Caco-2 (cell line): ENCODE measurements around the gene DACH2. TPM values are rescaled to one million over a fixed set of nuclear protein-coding genes. Genes with fewer than 3 reads are reported as not detected.
A peak's percentile ranks its signal among the peaks of the same experiment; 100 is the strongest.

Experiments
- BruUV-seq: library from RNA; stranded (reverse); fragments of 400-500 nt; replicated peaks from 2 replicates; lab custom pipeline; 2021; lab: Mats Ljungman, UMichigan
- CTCF ChIA-PET: fragments of 300-600 bp; sonication (Branson Sonifier 250); formaldehyde crosslinking; loops from one replicate; lab custom pipeline; 2022; ENCODE audit warnings: antibody characterized with exemption; lab: Charles Lee
- POLR2A ChIA-PET: fragments of 300-600 bp; sonication (Branson Sonifier 250); formaldehyde crosslinking; loops from one replicate; lab custom pipeline; 2022; ENCODE audit warnings: antibody characterized with exemption; lab: Charles Lee
- DNase-seq, 2 experiments: peaks; one replicate each; pipeline versions ENCODE4 v3.0.0 to v3.0.0-alpha.2; 2020 to 2022
- H3K27me3 ChIP-seq: replicated peaks from 2 replicates; pipeline ENCODE4 v1.6.0; 2011; ENCODE audit warnings: low read length; ENCODE audit not compliant: control insufficient read depth, insufficient read depth
- H3K36me3 ChIP-seq: 2 replicates; pipeline ENCODE4 v1.5.1; 2011; ENCODE audit warnings: low read length; ENCODE audit not compliant: control insufficient read depth, insufficient read depth
- H3K4me1 ChIP-seq: fragments of 250-450 bp; sonication (Bioruptor Pico); 2 replicates; pipeline ENCODE4 v1.5.1; 2020; ENCODE audit warnings: mild to moderate bottlenecking
- H3K4me3 ChIP-seq: 2 replicates; pipeline ENCODE4 v1.5.1; 2011; ENCODE audit warnings: low read depth, mild to moderate bottlenecking, control low read depth, low read length
- H3K9me3 ChIP-seq: fragments of 250-450 bp; sonication (Bioruptor Pico); 2 replicates; pipeline ENCODE4 v1.5.1; 2020; ENCODE audit warnings: mild to moderate bottlenecking, moderate library complexity
- H3K27ac Mint-ChIP-seq: one replicate; pipeline ENCODE4 v1.8.0; 2022; ENCODE audit warnings: mixed read lengths; ENCODE audit not compliant: unreplicated experiment
- H3K27me3 Mint-ChIP-seq: one replicate; pipeline ENCODE4 v1.8.0; 2022; ENCODE audit warnings: mixed read lengths; ENCODE audit not compliant: insufficient read depth, unreplicated experiment
- H3K36me3 Mint-ChIP-seq: one replicate; pipeline ENCODE4 v1.8.0; 2022; ENCODE audit warnings: mild to moderate bottlenecking, mixed read lengths; ENCODE audit not compliant: insufficient read depth, unreplicated experiment
- H3K4me1 Mint-ChIP-seq: one replicate; pipeline ENCODE4 v1.8.0; 2022; ENCODE audit warnings: low read depth, mixed read lengths; ENCODE audit not compliant: unreplicated experiment
- H3K4me3 Mint-ChIP-seq: one replicate; pipeline ENCODE4 v1.8.0; 2022; ENCODE audit warnings: mild to moderate bottlenecking, moderate library complexity, mixed read lengths; ENCODE audit not compliant: unreplicated experiment
- H3K9me3 Mint-ChIP-seq: one replicate; pipeline ENCODE4 v1.8.0; 2022; ENCODE audit warnings: mixed read lengths; ENCODE audit not compliant: unreplicated experiment
- intact Hi-C: fragments of 100-400 bp; cut with micrococcal nuclease; formaldehyde crosslinking; loops from one replicate; pipeline ENCODE4 v1.10.0; 2022; ENCODE audit not compliant: unreplicated experiment
- total RNA-seq: library from RNA; stranded (reverse); gene quantifications from 2 replicates; pipeline ENCODE4 v1.2.3, GENCODE V29; 2022
- TF ChIP-seq, protein P1 (sequence below), 2 experiments: fragments of 200-600 bp in 1 of 2; IDR thresholded peaks; 1 replicate in 1 of 2; 2 replicates in 1 of 2; pipeline versions ENCODE4 v1.5.1 to v1.8.0; 2011 to 2022; ENCODE audit warnings: antibody characterized with exemption in 1 of 2, control low read depth in 1 of 2, inconsistent platforms in 1 of 2, low read depth in 1 of 2, low read length in 1 of 2, mild to moderate bottlenecking in 1 of 2, moderate library complexity in 1 of 2; ENCODE audit not compliant: insufficient read depth in 1 of 2, severe bottlenecking in 1 of 2, unreplicated experiment in 1 of 2

The DACH2 gene
- total RNA-seq, 1 experiment from 2014 or later, result not detected

GRCh38 chrX:86349115-86349514, 200.9 kb downstream of the DACH2 start:
- Mint-ChIP-seq H3K27me3 (no peaks in the 10 kb centered on the region), H3K36me3 (no peaks in the 10 kb centered on the region), H3K9me3 (no peaks in the 10 kb centered on the region), H3K4me3 (no peak overlapping the region), H3K27ac (no peak overlapping the region), H3K4me1 (no peaks in the 10 kb centered on the region)
- intact Hi-C loops, result no loop called here
- DNase-seq, result no peak
- CTCF ChIA-PET, result no interaction called here
- BruUV-seq, result no TSS peak
- H3K4me3 ChIP-seq, result no peak overlapping the region
- H3K4me1 ChIP-seq, result no peaks in the 10 kb centered on the region
- no peaks in the 10 kb centered on the region for H3K9me3 ChIP-seq
- H3K36me3 ChIP-seq, result no peaks in the 10 kb centered on the region
- TF ChIP-seq, protein P1, sequence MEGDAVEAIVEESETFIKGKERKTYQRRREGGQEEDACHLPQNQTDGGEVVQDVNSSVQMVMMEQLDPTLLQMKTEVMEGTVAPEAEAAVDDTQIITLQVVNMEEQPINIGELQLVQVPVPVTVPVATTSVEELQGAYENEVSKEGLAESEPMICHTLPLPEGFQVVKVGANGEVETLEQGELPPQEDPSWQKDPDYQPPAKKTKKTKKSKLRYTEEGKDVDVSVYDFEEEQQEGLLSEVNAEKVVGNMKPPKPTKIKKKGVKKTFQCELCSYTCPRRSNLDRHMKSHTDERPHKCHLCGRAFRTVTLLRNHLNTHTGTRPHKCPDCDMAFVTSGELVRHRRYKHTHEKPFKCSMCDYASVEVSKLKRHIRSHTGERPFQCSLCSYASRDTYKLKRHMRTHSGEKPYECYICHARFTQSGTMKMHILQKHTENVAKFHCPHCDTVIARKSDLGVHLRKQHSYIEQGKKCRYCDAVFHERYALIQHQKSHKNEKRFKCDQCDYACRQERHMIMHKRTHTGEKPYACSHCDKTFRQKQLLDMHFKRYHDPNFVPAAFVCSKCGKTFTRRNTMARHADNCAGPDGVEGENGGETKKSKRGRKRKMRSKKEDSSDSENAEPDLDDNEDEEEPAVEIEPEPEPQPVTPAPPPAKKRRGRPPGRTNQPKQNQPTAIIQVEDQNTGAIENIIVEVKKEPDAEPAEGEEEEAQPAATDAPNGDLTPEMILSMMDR (IDR thresholded peaks at IDR 0.05; ENCODE audit: insufficient read depth in 1 of 2, low read depth in 1 of 2, low read length in 1 of 2, severe bottlenecking in 1 of 2, unreplicated experiment in 1 of 2), result no peak
- POLR2A ChIA-PET, result no interaction called here
- no peaks in the 10 kb centered on the region for H3K27me3 ChIP-seq

GRCh38 chrX:86369847-86370630, 221.8 kb downstream of the DACH2 start:
- intact Hi-C loops, result no loop called here
- BruUV-seq, result no TSS peak

DNA sequence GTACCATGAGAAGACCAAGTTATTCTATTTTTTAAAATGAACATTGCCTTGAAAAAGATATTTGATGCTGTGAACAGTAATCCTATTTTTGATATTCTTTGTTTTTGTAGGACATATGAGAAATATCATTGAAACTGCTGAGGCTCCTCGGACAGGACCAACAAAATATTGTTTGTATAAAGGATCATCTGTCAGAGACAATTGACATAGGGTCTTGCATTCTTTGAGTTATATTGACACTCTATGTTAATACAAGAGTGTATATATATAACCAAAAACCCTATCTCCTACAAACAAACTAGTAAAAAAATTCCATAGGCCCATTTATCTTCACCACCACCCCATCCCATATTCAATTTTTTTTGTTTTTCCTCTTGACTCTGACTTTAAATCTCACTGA, 222.7 kb downstream of the DACH2 start:
- Mint-ChIP-seq H3K27me3 (no peaks in the 10 kb centered on the region), H3K4me3 (no peak overlapping the region), H3K36me3 (no peaks in the 10 kb centered on the region), H3K4me1 (no peaks in the 10 kb centered on the region), H3K27ac (no peak overlapping the region), H3K9me3 (no peaks in the 10 kb centered on the region)
- no TSS peak for BruUV-seq
- Histone ChIP-seq H3K4me1 (no peaks in the 10 kb centered on the region), H3K4me3 (no peak overlapping the region), H3K27me3 (no peaks in the 10 kb centered on the region), H3K36me3 (no peaks in the 10 kb centered on the region), H3K9me3 (no peaks in the 10 kb centered on the region)
- TF ChIP-seq, protein P1 (IDR thresholded peaks at IDR 0.05; ENCODE audit: insufficient read depth in 1 of 2, low read depth in 1 of 2, low read length in 1 of 2, severe bottlenecking in 1 of 2, unreplicated experiment in 1 of 2), result no peak
- DNase-seq, result no peak
- ChIA-PET CTCF (no interaction called here), POLR2A (no interaction called here)
- intact Hi-C loops, result no loop called here

More at GRCh38 chrX:86369847-86370630, 221.8 kb downstream of the DACH2 start:
- Histone ChIP-seq H3K36me3 (no peaks in the 10 kb centered on the region), H3K27me3 (no peaks in the 10 kb centered on the region), H3K4me1 (no peaks in the 10 kb centered on the region), H3K9me3 (no peaks in the 10 kb centered on the region), H3K4me3 (no peak overlapping the region)
- no peaks in the 10 kb centered on the region for H3K36me3 Mint-ChIP-seq
- TF ChIP-seq, protein P1 (IDR thresholded peaks at IDR 0.05; ENCODE audit: insufficient read depth in 1 of 2, low read depth in 1 of 2, low read length in 1 of 2, severe bottlenecking in 1 of 2, unreplicated experiment in 1 of 2), result no peak
- CTCF ChIA-PET, result no interaction called here
- POLR2A ChIA-PET, result no interaction called here
- H3K27ac Mint-ChIP-seq, result no peak overlapping the region
- no peak overlapping the region for H3K4me3 Mint-ChIP-seq
- DNase-seq, result peak in 1 of 2 experiments; percentile 0
- no peaks in the 10 kb centered on the region for H3K27me3 Mint-ChIP-seq
- no peaks in the 10 kb centered on the region for H3K9me3 Mint-ChIP-seq
- no peaks in the 10 kb centered on the region for H3K4me1 Mint-ChIP-seq
